GM19193 (cell line): ENCODE data around the gene NAGS.

Experiments used
- POLR2A ChIP-seq: IDR thresholded peaks from 4 replicates; pipeline ENCODE4 v1.6.1; 2011; ENCODE audit not compliant: insufficient read depth, insufficient read length; ENCODE audit errors: extremely low read depth

Gene NAGS, protein sequence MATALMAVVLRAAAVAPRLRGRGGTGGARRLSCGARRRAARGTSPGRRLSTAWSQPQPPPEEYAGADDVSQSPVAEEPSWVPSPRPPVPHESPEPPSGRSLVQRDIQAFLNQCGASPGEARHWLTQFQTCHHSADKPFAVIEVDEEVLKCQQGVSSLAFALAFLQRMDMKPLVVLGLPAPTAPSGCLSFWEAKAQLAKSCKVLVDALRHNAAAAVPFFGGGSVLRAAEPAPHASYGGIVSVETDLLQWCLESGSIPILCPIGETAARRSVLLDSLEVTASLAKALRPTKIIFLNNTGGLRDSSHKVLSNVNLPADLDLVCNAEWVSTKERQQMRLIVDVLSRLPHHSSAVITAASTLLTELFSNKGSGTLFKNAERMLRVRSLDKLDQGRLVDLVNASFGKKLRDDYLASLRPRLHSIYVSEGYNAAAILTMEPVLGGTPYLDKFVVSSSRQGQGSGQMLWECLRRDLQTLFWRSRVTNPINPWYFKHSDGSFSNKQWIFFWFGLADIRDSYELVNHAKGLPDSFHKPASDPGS

DNA sequence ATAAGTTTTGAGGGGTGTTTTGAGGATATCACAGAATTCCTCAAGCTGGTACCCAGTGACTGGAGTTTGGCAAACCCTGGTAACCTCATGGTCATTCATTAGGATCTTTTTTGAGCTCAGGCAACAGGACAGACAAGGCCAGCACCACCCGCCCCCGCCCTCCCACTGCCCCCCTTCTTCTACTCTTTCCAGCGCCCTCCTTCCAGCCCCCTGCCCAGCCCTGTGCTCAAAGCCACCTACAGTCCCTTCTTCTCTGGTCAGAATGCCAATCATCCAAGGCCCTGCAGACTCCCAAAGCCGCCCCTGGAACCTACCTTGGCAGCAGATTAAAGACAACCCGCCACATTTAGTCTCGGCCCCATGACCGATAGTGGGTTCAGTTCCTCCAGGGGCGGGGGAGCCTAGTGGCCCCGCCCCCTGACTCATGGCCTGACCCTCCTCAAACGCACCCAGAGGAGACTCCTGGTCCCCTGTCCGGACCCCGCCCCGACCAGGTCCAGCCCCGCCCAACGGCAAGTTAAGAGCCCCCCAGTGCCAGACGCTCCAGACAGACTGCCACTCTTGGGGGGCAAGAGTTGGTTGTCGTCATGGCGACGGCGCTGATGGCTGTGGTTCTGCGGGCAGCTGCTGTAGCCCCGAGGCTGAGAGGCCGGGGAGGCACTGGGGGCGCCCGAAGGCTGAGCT, at the start of gene NAGS:
NAGS (plus strand) TSS at position 546 of the 684 bp plus-strand sequence; CDS start at position 588, 42 bp downstream.
- no peak for TF ChIP-seq POLR2A

DNA sequence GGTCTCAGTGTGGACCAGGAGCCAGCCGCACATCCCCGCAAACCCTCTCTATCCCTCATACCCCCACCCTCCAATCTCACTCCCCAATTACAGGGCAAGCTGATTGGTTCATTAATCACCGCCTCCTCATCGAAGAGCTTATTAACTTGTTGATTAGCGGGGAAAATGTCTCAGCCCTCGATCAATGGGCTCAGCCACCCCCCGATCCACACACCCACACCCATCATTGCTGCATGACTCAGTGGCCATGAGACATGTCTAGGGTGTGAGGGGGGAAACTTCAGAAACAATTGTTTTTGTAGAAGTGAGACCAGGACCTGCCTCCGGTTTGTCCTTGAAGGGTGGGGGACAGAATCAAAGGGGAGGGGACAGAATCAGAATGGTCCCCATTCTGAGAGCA, 48.2 kb upstream of the NAGS start:
- TF ChIP-seq POLR2A: no peak

DNA sequence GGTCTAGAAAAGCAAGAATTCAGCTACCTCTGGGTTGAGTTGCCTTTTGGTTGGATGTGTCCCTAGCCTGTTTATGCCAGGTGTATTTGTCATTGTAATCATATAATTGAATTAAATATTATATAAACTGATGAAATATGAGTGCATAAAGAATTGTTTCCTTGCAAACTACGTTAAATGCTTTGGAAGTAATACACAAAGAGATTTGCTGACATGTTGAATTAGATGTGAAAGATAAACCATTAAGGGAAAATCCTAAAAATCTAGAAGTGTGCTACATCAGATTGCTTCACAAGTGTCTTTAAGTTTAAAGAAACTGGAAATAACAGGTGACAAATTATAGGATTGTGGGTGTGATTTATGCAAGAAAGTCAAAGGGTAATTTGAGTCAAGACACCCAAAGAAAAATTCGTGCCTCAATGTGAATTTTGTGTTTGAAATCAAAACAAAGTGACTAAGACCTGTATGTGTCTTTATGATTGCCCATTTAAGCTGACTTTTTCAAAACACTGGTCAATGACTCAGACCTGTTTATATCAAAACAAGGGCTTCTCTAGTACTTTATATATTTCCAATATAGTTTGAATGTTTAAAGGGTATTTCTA, 45.6 kb upstream of the NAGS start:
- TF ChIP-seq POLR2A: no peak

DNA sequence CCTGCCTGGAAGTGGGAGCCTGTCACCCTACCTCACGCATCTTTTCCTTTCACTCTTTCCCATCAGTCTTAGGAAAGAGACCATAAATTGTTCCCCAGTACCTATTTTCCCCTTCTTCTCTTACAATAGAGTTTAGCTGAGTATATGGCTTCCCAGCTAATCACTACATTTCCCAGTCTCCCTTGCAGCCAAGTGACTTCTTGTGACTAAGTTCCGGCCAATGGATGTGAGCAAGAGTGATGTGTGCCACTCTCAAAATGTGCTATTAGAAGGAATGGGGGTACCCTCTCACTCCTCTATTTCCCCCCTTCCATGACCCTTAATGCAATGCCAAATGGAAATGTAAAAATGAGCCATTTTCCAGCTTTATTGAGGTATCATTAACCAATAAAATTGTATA, 42.5 kb upstream of the NAGS start:
- no peak for TF ChIP-seq POLR2A

DNA sequence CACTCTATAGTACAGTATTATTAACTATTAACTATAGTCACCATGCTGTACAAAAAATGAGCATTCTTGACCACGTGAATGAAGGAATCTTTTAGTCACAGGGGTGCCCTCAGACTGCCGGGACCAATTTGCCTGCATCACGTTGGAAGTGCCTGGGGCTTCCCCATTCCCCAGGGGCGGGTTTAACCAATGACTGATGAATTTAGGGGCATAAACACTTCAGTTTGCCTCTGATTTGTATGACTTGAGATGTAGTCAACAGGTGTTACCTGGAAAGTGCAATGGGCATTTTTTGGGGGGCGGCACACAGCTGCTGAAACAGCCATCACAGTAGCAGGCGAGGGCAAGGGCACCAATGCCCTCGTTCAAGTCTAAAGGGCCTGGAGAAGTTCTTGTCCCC, 41.9 kb upstream of the NAGS start:
- no peak for TF ChIP-seq POLR2A

DNA sequence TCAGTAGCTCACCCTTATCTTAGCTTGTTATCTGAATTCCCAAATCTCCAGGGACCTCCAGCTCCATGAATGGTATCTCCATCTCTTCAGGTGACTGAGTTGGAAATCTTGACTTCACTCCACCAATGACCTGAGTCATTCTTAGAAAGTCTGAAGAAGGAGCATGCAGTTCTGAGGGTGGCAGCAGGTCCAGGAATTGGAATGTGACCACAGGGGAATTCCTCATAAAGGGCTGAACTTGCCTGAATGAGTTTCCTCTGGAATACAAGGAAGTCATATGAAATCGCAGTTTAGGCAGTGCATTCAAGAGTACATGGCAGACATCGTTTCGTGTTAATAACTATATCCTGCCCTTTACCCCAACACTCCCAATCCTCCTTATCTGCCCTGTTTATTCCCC, 38.1 kb upstream of the NAGS start:
- TF ChIP-seq POLR2A: no peak

DNA sequence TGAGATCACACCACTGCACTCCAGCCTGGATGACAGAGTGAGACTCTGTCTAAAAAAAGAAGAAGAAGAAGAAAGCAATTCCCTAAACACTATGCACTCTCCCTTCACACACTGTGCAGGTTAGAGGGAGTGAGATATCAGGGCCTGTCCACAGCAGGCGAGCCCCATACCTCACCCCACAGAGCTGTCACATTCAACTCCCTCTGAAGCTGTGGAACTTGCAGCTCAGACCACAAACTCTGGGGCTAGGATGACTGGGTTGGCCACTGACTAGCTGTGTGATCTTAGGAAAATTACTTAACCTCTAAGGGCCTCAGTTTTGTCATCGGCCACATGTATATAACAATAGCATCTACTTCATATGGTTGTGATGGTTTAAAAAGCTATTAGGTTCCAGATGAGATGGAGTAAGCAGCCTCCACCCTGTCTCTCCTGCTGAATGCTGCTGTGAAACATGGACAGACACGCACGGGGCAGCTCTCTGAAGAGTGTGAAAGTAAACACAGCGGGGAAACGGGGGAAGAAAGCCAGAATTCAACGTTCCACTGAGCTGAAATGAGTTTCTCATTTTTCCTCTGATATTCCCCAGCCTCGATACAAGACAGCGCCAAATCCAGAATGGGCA, 37.1 kb upstream of the NAGS start:
- TF ChIP-seq POLR2A: no peak

DNA sequence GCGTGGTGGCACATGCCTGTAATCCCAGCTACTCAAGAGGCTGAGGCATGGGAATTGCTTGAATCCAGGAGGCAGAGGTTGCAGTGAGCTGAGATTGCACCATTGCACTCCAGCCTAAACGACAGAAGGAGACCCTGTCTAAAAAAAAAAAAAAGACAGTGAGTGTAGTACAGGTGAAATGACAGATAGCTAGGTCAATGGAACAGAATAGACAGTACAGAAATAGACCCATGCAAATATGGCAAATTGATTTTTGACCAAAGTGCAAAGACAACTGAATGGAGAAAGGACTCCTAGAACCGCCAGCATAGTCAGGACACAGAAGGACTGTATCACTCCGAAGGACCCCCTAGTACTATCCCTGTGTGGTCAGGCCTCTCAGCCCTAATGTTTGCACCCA, 34.1 kb upstream of the NAGS start:
- TF ChIP-seq POLR2A: no peak

DNA sequence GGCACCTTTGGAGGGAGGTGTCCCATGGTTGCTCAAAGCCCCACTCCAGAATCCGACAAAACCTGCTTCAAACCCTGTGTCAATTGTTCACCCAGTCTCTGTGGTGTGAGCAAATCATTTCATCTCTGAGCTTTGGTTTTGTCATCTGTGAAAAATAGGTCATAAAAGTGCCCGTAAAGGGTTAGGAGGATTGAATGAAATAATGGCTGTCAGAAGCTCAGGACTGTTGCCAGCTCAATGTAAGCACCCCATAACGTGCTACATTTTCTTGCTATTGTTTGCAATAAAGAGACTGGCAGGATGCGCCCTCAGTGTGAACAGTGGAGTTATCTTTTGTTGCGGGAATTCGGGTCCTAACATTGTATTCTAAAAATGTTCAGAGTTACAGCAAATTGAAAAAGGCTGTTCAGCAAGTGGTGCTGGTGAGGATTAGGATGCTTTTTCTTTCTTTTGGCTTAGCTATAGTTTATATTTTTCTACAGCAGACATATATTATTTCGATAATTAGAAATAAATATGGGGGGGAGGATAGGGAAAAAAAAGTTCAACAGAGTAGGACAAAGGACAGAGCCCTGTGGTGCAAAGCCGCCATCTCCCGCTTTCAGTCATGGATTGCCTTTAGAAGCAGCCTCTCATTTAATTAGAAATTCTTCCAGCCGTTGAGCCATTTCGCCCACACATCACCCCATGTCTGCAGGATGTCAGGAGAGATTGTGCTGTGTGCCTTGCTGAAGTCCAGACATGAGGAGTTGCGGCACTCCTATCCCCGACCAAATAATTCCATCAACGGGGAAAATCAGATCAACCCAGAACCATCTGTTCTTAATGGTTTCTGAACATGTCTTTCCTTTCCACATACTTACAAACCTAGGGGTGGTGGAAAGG, 29.8 kb upstream of the NAGS start:
- TF ChIP-seq POLR2A: no peak

DNA sequence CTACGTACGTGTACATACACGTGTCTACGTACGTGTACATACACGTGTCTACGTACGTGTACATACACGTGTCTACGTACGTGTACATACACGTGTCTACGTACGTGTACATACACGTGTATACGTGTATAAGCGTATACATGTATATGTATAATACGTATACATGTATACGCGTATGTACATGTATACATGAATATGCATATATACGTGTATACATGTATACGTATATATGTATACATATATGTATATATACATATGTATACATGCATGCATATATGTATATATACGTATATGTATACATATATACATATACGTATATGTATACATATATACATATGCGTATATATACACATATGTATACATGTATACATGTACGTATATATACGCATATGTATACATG, 28.5 kb upstream of the NAGS start:
- TF ChIP-seq POLR2A: no peak

DNA sequence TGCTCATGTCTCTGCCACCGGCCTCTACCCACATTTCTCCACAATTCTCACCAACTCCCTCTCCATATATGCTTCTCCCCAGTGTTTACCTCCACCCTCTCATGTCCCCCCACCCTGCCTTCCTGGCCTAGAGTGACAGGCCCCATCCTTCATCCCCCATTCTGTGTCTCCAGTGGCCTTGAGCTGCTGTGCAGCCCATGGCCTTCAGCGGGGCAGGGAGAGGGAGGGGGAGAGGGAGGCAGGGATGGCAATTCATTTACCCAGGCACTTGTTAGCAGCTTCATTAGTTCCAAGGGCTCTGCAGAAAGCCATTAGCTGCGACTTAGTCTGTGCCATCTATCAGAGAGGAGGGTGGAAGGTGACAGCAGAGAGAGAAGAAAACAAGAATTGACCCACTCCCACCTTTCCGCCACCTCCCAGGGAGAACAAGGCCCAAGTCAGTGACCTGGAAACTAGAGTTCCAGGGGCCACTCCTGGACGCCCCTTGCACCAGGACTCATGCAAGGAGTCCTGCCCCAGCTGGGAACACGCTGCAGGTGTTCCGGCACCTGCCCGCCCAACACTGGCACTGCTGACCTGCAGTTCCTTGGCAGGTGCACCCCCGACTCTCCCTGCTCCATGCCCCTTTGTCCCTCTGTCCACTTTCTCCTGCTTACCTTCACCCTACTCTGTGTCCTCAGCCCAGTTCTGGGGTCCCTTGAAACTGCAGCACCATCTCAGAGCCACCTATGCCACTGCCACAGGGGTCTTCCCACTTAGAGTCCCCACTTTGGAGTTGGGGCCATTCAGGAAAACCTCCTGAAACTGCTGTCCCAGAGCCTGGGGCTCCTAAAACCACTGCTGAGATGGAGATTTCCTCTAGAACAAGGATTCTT, 27.2 kb upstream of the NAGS start:
- no peak for TF ChIP-seq POLR2A

DNA sequence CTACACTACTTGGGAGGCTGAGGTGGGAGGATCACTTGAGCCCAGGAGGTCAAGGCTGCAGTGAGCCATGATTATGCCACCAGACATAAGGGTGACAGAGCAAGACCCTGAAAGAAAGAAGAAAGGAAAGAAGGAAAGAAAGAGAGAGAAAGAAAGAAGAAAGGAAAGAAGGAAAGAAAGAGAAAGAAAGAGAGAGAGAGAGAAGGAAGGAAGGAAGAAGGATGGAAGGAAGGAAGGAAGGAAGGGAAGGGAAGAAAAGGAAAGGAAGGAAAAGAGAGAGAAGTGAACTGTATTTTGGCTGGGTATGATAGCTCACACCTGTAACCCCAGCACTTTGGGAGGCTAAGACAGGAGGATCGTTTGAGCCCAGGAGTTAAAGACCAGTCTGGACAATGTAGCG, 26.3 kb upstream of the NAGS start:
- no peak for TF ChIP-seq POLR2A

DNA sequence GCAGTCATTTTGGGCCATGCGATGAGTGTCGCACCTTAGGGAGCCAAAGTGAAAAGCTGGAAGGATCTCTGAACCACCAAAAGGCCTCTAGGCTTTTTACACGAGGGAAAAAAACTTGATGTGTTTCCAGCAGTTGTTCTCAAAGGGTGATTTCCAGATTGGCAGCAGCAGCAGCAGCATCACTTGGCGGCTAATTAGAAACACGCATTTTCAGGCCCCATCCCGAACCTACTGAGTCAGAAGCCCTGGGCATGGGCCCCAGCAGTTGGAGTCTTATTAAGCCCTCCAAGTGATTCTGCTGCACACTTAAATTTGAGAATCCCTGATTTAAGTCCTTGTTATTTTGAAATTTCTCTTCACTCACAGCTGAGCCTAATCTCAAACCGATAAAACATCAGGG, 25.4 kb upstream of the NAGS start:
- no peak for TF ChIP-seq POLR2A
